Measurements from ENCODE around the gene ALX1.

DNA sequence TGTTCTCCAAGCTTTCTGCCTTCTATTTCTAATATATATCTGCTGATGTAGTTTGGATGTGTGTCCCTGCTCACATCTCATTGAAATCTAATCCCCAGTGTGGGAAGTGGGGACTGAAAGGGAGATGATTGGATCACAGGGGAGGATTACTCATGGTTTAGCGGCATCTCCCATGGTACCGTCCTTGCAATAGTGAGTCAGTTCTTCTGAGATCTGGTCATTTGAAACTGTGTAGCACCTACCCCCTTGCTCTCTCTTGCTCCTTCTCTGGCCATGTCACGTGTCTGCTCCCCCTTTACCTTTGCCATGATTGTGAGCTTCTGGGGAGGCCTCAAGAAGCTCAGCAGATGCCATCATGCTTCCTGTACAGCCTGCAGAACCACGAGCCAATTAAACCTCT, 26.2 kb upstream of the ALX1 start:
- TF ChIP-seq EZH2phosphoT487 (IDR thresholded peaks at IDR 0.05; ENCODE audit: low read depth, severe bottlenecking, unreplicated experiment) (no peak), EZH2 (IDR thresholded peaks at IDR 0.05; ENCODE audit: borderline replicate concordance) (no peak)
- TF ChIP-seq, protein P1, sequence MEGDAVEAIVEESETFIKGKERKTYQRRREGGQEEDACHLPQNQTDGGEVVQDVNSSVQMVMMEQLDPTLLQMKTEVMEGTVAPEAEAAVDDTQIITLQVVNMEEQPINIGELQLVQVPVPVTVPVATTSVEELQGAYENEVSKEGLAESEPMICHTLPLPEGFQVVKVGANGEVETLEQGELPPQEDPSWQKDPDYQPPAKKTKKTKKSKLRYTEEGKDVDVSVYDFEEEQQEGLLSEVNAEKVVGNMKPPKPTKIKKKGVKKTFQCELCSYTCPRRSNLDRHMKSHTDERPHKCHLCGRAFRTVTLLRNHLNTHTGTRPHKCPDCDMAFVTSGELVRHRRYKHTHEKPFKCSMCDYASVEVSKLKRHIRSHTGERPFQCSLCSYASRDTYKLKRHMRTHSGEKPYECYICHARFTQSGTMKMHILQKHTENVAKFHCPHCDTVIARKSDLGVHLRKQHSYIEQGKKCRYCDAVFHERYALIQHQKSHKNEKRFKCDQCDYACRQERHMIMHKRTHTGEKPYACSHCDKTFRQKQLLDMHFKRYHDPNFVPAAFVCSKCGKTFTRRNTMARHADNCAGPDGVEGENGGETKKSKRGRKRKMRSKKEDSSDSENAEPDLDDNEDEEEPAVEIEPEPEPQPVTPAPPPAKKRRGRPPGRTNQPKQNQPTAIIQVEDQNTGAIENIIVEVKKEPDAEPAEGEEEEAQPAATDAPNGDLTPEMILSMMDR (IDR thresholded peaks at IDR 0.05; ENCODE audit: poor library complexity): no peak
